Osteocyte (in vitro differentiated cells): ENCODE data around the gene NEDD1. TPM values are rescaled to one million over a fixed set of nuclear protein-coding genes. Genes with fewer than 3 reads are reported as not detected.

Experiments
- DNase-seq: peaks from one replicate; pipeline ENCODE4 v3.0.0; 2021; ENCODE audit warnings: mixed read lengths; ENCODE audit not compliant: unreplicated experiment; ENCODE audit errors: extremely low spot score
- H3K27ac Mint-ChIP-seq: one replicate; pipeline ENCODE4 v1.8.0; 2021; ENCODE audit warnings: mild to moderate bottlenecking, mixed read lengths; ENCODE audit not compliant: unreplicated experiment
- H3K27me3 Mint-ChIP-seq: one replicate; pipeline ENCODE4 v1.8.0; 2021; ENCODE audit warnings: mixed read lengths; ENCODE audit not compliant: unreplicated experiment
- H3K36me3 Mint-ChIP-seq: one replicate; pipeline ENCODE4 v1.8.0; 2021; ENCODE audit warnings: mixed read lengths; ENCODE audit not compliant: unreplicated experiment
- H3K4me1 Mint-ChIP-seq: one replicate; pipeline ENCODE4 v1.8.0; 2021; ENCODE audit warnings: mixed read lengths; ENCODE audit not compliant: unreplicated experiment
- H3K4me3 Mint-ChIP-seq: one replicate; pipeline ENCODE4 v1.8.0; 2021; ENCODE audit warnings: mild to moderate bottlenecking, moderate library complexity, mixed read lengths; ENCODE audit not compliant: unreplicated experiment
- H3K9me3 Mint-ChIP-seq: one replicate; pipeline ENCODE4 v1.8.0; 2021; ENCODE audit warnings: mixed read lengths; ENCODE audit not compliant: unreplicated experiment
- CTCF ChIP-seq: fragments of 200-600 bp; sonication (generic); IDR thresholded peaks from 2 replicates; pipeline ENCODE4 v1.5.0; 2021; ENCODE audit warnings: antibody characterized with exemption, mild to moderate bottlenecking, moderate library complexity
- total RNA-seq: library from RNA; stranded (reverse); gene quantifications from 2 replicates; pipeline ENCODE4 v1.2.1, GENCODE V29; 2021

The NEDD1 gene
- total RNA-seq, 1 donor from 2014 or later: 18.7 TPM

- no peak for TF ChIP-seq CTCF
- no peaks in the 10 kb centered on the region for H3K9me3 Mint-ChIP-seq
- no peaks in the 10 kb centered on the region for H3K36me3 Mint-ChIP-seq
- no peak for DNase-seq
- peaks cover 5% of the 10 kb centered on the region for H3K27me3 Mint-ChIP-seq
- peaks cover 3% of the 10 kb centered on the region for H3K4me1 Mint-ChIP-seq
- no peak overlapping the region for H3K4me3 Mint-ChIP-seq
- H3K27ac Mint-ChIP-seq: no peak overlapping the region
Measured at GRCh38 chr12:96864335-96864734, 42.7 kb upstream of the NEDD1 start.

DNA sequence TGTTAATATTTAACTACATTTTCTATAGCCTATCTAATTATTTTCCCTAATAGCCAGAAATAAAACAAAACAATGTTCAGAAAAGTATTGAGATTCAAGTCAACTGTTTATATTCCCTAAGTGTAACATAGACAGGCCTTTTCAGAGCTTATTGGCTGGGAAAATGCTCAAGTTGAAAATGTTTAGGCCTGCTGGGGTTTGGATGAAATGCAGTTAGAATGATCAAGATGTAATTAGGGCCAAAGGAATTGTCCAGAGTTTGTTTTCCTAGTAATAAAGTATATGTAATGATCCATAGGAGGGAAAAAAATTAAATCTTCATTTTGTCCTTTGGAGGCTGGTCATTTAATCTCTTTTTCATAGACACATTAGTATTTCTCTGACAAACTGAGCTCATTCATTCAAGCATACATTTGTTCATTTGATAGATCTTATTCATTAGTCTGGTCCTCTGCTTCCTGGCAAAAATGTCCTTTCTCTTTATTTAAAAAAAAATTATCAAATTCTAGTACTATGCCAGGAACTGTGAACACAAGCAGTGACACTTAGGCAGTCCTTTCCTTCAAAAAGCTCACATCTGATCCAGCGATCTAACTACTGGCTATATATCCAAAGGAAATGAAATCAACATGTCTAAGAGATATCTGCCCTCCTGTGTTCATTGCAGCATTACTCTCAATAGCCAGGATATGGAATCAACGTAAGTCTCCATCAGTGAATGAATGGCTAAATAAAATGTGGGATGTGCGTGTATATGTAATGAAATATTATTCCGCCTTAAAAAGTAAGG, 40.1 kb upstream of the NEDD1 start:
- H3K27me3 Mint-ChIP-seq: peaks cover 9% of the 10 kb centered on the region

DNA sequence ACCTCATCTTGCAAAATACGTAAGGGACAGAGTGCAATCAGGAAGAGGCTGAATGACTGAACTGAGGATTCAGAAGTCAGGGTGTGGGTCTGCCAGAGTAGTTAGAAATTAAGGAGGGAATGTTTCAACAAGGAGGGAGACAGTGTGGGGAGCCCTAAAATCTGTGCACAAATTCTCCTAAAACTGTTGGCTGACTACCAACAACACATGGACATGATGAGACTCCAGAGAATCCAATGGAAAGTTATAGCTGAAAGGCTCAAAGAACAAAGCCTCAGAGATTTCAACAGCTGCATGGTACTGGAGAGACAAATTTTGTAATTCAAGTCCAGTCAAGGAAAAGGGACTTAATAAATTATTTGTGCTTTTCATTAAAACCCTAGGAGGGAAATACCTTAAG, 36.1 kb upstream of the NEDD1 start:
- H3K9me3 Mint-ChIP-seq: no peaks in the 10 kb centered on the region
- TF ChIP-seq CTCF: no peak
- no peak overlapping the region for H3K27ac Mint-ChIP-seq
- H3K36me3 Mint-ChIP-seq: no peaks in the 10 kb centered on the region
- no peaks in the 10 kb centered on the region for H3K4me1 Mint-ChIP-seq
- no peak for DNase-seq
- peaks cover 18% of the 10 kb centered on the region for H3K27me3 Mint-ChIP-seq
- no peak overlapping the region for H3K4me3 Mint-ChIP-seq

More for the DNA sequence above, 40.1 kb upstream of the NEDD1 start:
- Mint-ChIP-seq H3K9me3 (no peaks in the 10 kb centered on the region), H3K4me3 (no peak overlapping the region), H3K27ac (no peak overlapping the region), H3K4me1 (peaks cover 3% of the 10 kb centered on the region), H3K36me3 (no peaks in the 10 kb centered on the region)
- TF ChIP-seq CTCF: no peak
- DNase-seq: no peak

DNA sequence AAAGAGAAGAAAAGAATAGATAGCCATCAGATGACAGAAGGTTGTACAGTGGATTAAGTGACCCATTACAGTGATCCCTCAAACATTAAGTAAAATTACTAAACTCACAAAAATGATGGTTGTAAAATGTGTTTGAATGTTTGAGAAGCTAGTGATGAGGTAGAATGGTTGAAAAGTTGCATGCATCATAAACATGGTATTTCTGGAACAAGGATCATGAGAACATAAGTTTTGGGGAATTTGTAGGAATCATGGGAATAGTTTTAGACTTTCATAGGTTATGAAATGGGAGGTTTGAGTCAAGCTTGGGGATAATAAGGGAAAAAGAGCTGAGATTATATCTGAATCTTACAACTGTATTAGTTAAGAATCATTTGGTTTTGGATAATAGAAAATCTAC, 34.1 kb upstream of the NEDD1 start:
- no peak for DNase-seq
- no peaks in the 10 kb centered on the region for H3K9me3 Mint-ChIP-seq
- peaks cover 16% of the 10 kb centered on the region for H3K27me3 Mint-ChIP-seq
- TF ChIP-seq CTCF: no peak
- no peaks in the 10 kb centered on the region for H3K36me3 Mint-ChIP-seq
- H3K4me1 Mint-ChIP-seq: no peaks in the 10 kb centered on the region
- H3K4me3 Mint-ChIP-seq: no peak overlapping the region
- no peak overlapping the region for H3K27ac Mint-ChIP-seq

DNA sequence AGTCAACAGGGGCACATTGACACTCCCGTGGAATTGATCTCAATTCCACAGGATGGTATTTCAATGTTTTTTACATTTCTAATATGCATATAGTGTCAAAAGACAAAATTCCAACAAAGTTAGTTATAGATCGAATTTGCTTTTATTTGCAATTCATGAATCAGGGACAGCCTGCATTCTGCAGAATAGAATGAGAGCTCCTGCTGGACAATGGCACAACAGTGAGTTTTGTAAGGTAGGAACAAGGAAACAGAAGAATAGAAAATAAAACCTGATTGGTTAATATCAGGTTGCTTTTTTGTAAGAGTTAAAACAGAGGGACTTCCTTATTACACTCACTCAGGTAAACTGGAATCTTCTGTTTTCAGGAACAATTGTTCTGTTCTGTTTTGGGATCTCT, 32.8 kb upstream of the NEDD1 start:
- Mint-ChIP-seq H3K36me3 (no peaks in the 10 kb centered on the region), H3K27ac (no peak overlapping the region), H3K4me1 (no peaks in the 10 kb centered on the region), H3K27me3 (peaks cover 16% of the 10 kb centered on the region), H3K9me3 (no peaks in the 10 kb centered on the region), H3K4me3 (no peak overlapping the region)
- no peak for DNase-seq
- no peak for TF ChIP-seq CTCF
